ENCODE results near the gene NPAS3.
A peak's percentile ranks its signal among the peaks of the same experiment; 100 is the strongest.

NPAS3 gene

DNA sequence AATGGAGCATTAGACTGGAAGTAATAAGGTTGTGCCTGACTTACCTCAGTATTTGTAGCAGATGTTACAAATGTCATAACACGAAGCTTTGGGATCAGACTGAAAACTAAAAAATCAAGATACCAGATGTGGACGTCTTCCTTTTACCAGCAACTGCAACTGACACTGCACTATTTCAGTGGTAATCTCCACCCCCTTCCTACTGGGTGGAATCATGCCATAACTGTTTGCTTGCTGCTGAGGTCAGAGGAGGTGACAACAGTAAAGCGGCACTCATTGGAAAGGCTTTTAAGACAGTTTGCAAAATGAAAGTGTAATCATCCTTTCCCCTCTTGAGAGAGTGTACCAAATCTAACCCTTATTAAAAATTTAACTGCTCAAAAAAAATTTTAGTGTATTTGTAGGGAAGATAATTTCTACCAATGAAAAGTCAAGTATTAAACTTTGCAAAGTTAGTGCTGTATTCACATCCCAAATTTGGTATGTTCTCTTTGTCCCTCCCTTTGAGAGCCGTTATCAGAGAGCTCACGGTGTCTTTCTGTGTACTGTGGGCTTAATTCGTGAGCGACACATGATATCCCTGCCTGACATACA lies 420.7 kb downstream of the NPAS3 start:
- TF ChIP-seq, protein P1, sequence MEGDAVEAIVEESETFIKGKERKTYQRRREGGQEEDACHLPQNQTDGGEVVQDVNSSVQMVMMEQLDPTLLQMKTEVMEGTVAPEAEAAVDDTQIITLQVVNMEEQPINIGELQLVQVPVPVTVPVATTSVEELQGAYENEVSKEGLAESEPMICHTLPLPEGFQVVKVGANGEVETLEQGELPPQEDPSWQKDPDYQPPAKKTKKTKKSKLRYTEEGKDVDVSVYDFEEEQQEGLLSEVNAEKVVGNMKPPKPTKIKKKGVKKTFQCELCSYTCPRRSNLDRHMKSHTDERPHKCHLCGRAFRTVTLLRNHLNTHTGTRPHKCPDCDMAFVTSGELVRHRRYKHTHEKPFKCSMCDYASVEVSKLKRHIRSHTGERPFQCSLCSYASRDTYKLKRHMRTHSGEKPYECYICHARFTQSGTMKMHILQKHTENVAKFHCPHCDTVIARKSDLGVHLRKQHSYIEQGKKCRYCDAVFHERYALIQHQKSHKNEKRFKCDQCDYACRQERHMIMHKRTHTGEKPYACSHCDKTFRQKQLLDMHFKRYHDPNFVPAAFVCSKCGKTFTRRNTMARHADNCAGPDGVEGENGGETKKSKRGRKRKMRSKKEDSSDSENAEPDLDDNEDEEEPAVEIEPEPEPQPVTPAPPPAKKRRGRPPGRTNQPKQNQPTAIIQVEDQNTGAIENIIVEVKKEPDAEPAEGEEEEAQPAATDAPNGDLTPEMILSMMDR (conservative IDR thresholded peaks at IDR 0.05), result no peak
- H3K27ac ChIP-seq, result no peak overlapping the region

DNA sequence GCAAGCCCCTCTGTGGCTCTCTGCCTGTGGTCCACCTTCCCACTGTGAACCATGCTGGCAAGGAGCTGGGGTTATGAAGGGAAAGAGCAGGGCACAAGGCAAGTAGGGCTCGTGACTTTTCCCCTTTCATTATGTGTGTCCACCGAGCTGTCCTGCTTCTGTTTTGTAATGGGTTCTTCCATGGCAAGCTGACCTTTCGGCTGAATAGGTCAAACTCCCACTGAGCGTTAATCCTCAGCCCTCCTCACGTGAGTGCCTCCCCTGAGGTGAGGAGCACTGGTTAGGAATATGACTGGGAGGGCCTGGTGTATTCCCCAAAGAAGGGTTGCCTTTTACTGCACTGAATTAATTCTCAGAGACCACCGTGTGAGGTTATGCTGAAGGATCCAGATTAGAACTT lies 424.3 kb downstream of the NPAS3 start:
- TF ChIP-seq, protein P1 (conservative IDR thresholded peaks at IDR 0.05), result no peak
- H3K27ac ChIP-seq, result no peak overlapping the region

DNA sequence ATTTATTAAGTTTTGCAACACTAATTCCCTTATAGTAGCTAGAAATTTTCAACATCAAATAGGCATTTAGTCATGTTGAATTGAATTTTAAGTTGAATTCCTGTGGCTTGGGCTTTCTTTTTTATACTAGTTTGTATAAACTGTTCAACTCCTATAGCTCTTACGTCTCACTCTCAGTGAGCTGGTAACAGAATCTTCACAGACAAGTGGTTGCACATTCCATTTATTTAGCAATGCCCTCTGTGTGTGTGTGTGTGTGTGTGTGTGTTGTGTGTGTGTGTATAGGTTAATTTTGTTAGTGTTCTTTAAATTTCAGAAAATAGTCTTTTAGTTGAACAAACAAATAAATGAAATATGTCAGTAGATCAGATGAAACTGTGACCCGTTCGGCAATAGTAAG lies 425.0 kb downstream of the NPAS3 start:
- TF ChIP-seq, protein P1 (conservative IDR thresholded peaks at IDR 0.05), result no peak
- no peak overlapping the region for H3K27ac ChIP-seq

DNA sequence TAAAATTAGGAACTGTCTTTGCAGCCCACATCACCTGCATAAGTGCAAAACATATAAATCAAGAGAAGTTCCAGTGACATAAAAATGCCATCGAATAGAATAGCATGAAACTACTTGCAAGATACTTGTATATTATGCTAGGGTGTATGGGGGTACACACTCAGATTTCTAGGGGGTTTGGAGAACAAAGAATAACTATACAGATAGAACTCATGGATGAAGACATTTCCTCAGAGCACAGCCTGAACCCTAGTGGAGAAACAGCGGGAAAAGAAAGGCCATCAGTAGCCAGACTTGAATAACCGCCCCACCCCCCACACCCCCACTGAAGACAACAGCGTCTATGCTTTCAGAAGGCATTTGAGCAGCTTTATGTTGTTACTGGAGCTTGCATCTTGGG lies 425.8 kb downstream of the NPAS3 start:
- H3K27ac ChIP-seq, result no peak overlapping the region
- TF ChIP-seq, protein P1 (conservative IDR thresholded peaks at IDR 0.05), result 0 out of 2 replicates have a peak, but pooled peaks have one; percentile 8

DNA sequence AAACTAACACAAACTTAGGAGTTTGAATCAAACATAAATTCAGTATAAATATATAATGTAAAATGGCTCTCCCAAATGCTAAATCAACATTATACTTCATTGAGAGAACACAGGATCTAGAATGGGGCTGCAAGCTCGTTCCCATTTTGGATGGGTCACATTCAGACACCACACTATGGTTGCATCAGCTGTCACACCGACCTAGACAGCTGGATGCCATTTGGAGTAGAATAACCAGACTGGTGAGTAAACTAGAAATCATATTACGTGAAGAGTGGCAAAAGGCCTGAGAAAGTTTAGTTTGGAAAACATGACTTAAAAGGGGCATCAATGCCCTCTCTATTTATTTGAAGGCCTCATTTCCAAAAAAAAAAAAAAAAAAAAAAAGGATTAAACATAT lies 430.4 kb downstream of the NPAS3 start:
- H3K27ac ChIP-seq, result no peak overlapping the region
- TF ChIP-seq, protein P1 (conservative IDR thresholded peaks at IDR 0.05), result no peak

DNA sequence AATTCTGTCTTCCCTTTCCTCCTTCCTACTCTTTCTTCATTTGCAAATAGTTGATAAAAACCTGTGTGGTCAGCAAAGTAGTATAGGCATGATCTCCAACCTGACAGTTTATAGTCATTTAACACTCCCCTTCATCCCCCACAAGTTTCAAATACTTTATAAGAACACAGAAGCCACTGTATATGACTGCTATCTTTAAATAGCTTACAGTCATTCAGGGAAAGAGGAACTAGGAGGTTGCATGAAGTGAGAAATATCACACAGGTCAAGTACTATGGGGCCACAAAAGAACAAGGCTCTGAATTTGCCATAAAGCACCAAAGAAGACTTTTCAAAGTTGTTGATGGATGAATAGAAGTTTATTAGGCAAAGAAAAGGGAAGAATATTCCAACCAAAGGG lies 431.3 kb downstream of the NPAS3 start:
- no peak overlapping the region for H3K27ac ChIP-seq
- TF ChIP-seq, protein P1 (conservative IDR thresholded peaks at IDR 0.05), result no peak

DNA sequence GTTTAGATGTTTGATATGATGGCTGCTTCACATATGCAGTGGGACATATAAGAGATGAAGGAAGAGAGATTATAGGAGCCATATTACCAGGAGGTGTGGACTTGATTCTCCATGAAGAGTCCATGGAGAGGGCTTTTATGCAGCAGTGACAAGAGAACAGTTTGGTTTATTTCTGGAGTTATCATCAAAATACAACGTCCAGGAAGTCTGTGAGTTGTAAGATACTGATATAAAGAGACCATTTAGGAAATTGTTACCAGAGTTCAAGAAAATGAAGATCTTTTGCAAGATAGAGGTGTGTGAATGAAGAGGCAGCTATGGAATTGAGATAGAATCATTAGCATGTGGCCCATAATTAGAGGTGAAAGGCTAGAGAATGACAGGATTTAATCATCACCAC lies 431.7 kb downstream of the NPAS3 start:
- H3K27ac ChIP-seq, result no peak overlapping the region
- TF ChIP-seq, protein P1 (conservative IDR thresholded peaks at IDR 0.05), result no peak

All from VCaP (cell line).